GM19193 (cell line): ENCODE data around the gene SEMA3B.

Experiments
- POLR2A ChIP-seq: IDR thresholded peaks from 4 replicates; pipeline ENCODE4 v1.6.1; 2011; ENCODE audit not compliant: insufficient read depth, insufficient read length; ENCODE audit errors: extremely low read depth

The SEMA3B gene

DNA sequence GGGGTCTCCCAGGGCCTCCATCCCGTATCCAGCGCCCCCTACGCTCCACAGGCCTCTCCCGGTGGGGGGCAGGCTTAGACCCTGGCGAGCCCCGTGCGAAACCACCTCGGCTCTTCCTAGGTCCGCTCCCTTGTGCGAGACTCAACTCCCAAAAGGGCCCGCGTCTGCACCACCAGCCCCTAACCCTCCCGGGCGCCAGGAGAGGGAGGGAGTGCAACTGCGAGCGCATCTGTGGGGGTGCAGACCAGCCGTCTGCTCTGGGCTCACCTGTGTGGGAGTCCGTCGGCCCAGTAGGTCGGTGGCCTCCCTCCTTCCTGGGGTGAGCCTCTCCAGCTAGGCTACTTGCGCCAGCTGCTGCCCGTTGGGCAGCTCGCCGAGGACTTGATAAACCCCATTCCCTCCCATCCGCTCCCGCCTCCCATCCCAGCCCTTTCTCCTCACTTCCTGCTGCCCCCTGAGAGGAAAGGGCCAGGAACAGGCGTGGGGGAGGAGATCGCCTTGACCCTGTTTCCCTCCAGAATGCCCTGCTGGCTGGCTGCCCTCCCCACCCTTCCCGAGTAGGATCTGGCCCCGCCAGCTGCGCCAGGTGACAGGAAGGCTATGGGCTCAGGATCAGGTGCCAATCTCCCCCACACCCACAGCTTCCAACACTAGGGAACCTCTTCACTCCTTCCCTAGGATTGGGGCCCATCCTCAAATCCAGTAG lies 53.6 kb downstream of the SEMA3B start, which contains the start of gene HYAL2:
Gene HYAL2 (minus strand): TSS at position 360 of the 706 bp plus-strand sequence. CDS start 2,256 bp downstream, outside the sequence.
- TF ChIP-seq POLR2A = no peak

GRCh38 chr3:50323092-50323600 lies 54.2 kb downstream of the SEMA3B start:
- no peak for TF ChIP-seq POLR2A

DNA sequence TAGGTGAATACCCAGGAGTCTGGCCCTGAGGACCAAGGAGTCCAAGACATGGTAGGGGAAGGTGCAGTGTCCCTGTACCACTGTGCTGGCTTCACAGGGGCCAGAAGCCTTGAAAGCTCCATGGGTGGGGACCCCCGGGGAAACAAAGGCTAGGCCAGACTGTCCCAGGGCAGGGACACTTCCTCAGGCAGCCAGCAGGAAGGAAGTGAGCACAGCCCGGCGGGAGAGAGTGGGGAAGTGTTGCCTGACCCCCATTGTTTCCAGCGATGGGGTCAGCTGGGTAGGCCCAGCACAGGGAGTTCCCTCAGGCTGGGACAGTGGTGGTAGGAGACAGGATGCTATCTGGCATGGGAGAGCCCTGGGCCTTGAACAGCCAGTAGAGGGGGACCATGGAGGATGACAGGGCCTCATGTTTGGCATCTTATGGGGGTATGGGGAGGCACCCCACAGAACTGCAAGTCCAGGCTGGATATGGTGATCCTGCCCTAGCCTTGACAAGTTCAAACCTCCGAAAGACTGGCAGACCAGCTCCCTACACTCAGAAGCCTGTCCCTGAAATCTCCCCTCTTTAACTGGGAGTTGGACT lies 54.8 kb downstream of the SEMA3B start:
- TF ChIP-seq POLR2A = peak; percentile 10

GRCh38 chr3:50324351-50325112 lies 55.6 kb downstream of the SEMA3B start:
- TF ChIP-seq POLR2A = no peak

DNA sequence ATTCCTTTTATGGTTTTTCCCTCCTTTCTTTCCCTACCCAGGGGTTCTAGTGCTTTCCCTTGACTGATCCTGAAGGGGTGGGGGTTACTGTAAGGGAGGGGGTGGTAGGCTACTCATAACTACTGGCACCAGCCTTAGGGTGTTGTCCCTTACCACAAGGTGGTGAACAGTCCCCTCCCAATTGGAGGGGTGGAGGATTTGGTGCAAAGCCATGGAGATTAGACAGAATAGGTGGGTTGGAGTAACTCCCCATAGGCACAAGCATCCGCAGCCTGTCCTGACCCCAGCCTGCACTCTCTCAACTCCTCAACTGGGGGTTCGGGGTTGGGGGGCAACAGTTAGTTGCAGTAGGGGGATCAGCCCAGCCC lies 56.1 kb downstream of the SEMA3B start:
- no peak for TF ChIP-seq POLR2A

DNA sequence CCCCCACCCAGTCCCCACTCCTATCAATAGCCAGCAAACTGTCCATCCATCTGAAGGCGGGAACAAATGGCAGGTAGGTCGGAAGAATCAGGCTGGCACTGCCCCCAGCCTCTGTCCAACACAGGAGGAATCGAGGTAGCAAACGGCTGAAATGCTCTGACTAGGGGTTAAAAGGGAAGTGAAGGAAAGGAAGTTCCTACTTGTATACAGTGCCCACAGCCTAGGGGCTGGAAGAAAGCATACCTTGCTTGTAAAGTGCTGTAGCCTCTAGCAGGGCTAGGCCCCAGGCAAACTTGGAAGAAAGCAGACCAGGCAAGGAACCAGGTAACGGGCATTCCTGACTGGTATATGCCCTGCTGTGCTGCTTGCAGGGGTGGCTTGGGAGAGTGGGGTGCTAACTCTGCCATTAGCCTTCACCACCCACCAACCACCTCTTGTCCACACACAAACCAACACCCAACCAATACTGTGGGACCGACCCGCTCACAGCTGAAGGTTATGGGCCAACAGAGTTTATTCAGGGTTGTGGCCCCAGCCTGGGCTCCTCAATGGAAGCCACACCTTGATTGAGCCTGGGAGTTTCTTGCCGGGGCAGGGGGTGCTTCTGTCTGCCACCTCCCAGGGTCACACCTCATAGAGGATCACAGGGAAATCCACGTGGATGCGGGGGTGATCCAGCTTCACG lies 56.7 kb downstream of the SEMA3B start:
- TF ChIP-seq POLR2A = no peak

DNA sequence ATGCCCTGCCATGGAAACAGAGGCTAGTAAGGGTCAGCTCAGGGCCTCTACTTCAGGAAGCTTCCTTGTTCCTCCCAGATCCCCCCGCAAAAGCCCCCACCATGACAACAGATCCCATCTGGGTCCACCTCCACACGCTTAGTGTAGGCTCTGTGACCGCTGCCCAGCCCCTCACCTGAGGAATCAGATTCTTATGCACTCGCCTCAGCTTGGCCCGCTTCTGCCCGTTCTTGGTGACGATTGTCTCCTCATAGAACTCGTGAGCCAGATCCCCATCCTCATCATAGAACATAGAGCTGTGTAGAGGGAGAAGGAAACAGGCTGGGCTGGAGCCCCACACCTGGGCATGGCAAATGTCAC lies 57.2 kb downstream of the SEMA3B start:
- no peak for TF ChIP-seq POLR2A

- TF ChIP-seq POLR2A = no peak
Observed at GRCh38 chr3:50327129-50327528, 58.2 kb downstream of the SEMA3B start.
